Inflammatory macrophage treated with lipopolysaccharide for 4 hours (primary cell): ENCODE measurements around the gene LPAR4.
"Not testable (repeated sequence)": the region's sequence is repeated elsewhere in the genome, so short reads cannot be mapped to it uniquely, and the experiment has no call there.

Source experiments
- DNase-seq: peaks from one replicate; pipeline ENCODE4 v3.0.0-alpha.2; 2020

LPAR4 gene, protein sequence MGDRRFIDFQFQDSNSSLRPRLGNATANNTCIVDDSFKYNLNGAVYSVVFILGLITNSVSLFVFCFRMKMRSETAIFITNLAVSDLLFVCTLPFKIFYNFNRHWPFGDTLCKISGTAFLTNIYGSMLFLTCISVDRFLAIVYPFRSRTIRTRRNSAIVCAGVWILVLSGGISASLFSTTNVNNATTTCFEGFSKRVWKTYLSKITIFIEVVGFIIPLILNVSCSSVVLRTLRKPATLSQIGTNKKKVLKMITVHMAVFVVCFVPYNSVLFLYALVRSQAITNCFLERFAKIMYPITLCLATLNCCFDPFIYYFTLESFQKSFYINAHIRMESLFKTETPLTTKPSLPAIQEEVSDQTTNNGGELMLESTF

DNA sequence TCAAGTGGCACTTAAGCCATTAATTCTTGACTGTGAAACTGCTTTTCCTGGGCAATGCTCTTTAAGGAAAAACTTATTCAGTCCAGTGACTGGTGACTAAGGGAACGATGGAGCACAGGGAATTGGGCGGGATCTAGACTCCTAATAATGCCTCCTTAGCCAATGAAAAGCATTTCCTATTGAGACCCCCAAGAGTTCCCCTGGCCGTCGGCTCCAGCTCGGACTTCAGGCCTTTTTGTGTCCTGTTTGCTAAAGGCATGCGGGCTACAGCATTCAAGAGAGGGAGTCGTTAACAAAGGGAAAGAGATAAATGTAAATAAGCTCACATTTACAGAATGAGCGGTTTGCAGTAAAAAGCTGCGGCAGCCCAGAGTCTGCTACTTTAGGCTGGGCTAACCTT is at the start of gene LPAR4:
Gene LPAR4, plus strand, starts transcription at position 232 of the 400 bp plus-strand sequence. CDS start 7,150 bp downstream, outside the sequence.
- no peak for DNase-seq

DNA sequence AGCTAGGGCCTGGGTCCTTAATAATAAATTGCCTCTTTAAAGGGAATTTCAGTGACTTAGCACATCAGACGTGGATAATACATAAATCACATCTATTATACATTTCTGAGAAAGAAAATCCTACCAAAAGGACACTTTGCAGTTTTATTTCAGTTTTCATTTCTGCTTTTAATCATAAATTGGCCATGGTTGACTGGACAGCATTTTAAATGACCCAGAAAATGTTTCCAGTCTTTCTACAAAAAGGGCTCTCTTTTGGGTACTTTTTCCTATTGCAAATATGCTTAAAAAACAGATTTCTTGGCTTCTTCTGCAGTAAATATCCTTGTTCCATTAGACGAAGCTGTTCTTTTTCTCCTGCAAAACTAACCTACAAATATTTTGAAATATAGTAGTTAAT is 41.4 kb upstream of the LPAR4 start:
- no peak for DNase-seq

DNA sequence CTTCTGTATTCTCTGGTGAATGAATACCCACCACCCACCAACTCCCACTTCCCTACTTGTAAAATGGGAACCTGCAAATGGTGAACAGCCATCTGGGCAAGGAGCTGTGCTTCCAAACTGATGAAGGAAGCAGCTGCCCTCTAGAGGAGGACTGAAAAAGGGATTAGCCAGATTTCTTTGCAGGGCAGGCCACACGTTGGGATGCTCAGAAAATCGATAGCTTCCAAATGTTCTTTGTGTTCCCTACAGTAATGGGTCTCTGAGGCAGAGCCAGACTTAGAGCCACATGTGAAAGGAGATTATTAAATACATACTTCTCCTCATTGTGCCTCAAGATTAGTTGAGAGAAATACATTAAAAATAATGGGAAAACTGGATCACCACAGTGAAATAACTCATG is 39.3 kb upstream of the LPAR4 start:
- peak; percentile 53 for DNase-seq

DNA sequence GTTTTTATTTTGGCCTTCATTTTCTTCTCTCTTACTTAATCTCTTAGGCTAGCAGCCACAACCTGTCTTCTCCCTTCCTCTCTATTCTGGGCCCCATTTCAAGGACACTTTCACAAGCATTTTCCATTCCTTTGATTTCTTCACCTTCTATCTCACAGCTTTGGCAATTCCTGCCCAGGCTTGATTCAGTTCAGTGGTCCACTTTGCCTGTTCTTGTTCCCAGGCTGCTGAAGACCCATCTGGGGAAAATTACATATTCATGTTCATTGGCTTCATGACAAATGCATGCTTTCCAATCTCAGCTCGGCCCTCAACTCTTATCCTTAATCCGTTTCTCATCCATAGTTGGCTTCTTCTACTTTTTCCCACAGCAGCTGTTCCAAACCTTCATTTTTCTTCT is 38.7 kb upstream of the LPAR4 start:
- no peak for DNase-seq

DNA sequence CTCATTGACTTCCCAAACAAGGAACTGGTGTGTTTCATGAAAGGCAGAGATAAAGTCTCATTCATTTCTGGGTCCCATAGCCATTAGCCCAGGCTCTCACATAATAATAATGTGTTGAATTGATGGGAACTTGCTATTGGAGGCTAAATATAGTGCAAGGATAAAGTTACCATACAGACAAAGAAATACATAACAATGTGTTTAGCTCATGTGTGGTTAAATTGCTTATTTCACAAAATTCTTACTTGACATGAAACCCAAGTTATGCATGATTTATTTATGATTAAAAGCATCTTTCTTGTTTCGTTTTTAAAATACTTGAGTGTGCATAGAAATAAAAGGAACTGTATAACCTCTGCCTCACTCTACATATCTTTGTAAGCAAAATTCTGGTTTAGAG is 37.3 kb upstream of the LPAR4 start:
- no peak for DNase-seq

GRCh38 chrX:78712336-78712735 is 35.2 kb upstream of the LPAR4 start:
- no peak for DNase-seq

GRCh38 chrX:78725287-78725686 is 22.2 kb upstream of the LPAR4 start:
- no peak for DNase-seq

- DNase-seq, result no peak
Measured at GRCh38 chrX:78746496-78746895, 1.0 kb upstream of the LPAR4 start.

GRCh38 chrX:78747971-78748370 is 451 bp downstream of the LPAR4 start:
- DNase-seq, result no peak

GRCh38 chrX:78748846-78749245 is 1.3 kb downstream of the LPAR4 start:
- no peak for DNase-seq

- no peak for DNase-seq
Measured at GRCh38 chrX:78753571-78753970, 6.1 kb downstream of the LPAR4 start.

DNA sequence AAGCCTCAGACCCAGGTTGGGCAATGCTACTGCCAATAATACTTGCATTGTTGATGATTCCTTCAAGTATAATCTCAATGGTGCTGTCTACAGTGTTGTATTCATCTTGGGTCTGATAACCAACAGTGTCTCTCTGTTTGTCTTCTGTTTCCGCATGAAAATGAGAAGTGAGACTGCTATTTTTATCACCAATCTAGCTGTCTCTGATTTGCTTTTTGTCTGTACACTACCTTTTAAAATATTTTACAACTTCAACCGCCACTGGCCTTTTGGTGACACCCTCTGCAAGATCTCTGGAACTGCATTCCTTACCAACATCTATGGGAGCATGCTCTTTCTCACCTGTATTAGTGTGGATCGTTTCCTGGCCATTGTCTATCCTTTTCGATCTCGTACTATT is 7.4 kb downstream of the LPAR4 start:
- DNase-seq, result no peak

DNA sequence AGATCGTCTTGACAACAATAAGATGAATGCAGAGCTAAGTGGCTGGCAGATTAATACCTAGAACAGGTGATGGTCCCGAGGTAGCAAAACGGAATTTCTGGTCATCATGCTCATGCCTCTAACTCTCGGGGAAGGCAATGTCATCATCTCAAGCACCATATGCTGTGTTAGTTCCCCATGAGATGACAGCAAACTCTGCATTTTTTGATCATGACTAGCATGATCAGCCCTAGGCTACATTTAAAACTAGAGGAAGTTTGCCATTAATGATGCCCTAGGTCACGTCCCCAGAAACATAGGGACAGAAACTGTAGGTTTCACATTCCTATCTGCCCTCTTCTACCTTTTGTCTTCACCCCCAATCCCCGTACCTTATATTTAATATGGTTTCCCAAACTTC is 11.6 kb downstream of the LPAR4 start:
- DNase-seq, result no peak

DNA sequence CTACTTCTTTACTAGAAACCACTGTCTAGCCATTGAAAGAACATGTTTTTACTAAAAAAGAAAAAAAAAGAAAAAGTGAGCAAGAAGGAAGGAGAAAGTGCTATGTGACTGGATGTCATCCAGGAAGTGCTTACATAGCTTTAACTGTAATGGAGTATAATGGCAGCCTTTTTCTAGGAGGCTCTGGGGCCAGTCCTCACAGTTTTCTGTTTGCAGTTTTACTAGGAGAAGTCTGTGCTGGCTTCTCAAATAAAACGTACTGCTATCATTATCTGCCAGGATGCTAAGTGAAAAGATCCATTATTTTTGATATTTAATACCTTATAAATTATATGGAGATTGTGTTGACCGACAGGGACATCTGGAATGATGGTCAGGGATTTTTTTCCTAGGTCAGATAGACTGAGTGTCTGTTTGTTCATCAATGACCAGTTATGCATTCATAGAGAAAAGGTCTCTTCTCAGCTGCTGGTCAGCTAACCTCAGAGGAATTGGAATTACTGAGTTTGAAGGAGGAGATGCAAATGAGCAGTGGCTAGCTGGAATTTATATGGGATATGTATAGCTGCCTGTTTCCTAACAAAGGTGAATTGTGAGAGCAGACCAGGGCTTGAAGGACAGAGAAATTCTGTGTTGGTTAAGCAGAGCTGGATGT is 21.7 kb downstream of the LPAR4 start:
- no peak for DNase-seq

DNA sequence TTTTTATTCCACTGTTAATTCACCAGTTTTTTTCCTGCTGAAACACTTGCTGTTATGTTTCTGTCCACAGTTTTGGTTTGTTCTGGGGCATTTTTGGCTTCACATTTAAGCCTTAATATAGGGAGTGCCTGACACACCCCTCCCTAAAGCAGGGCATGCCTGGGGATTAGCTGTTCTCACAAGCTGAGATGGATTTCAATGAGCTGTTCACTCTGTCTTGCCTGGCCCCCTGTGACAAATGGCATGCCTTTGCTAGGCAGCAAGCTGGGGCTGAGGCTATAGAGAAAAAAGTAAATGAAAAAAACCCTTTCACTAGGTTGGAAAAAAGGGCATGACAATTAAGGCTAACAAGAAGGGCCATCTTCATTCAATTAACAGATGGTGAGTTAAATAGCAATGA is 22.4 kb downstream of the LPAR4 start:
- no peak for DNase-seq

GRCh38 chrX:78796916-78797315 is 49.4 kb downstream of the LPAR4 start:
- DNase-seq, result no peak

DNA sequence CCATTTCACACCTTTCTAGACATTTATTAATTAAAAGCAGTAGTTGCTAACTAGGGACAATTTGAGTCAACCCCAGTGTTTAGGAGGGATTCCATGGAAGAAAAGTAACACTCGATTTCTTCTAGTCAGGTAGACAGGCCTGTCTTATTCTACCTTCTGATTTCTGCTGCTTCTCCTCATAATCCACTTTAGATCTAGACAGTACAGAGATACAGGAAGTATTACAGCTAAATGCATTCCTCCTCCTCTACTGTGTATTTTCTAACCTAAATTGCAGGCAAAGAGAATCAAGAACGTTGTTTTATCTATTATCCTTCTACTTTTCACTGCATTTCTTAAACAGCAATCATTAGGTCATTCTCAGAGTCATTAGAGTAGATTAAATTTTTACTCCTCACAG is 52.6 kb downstream of the LPAR4 start:
- no peak for DNase-seq

GRCh38 chrX:78800694-78801093 is 53.2 kb downstream of the LPAR4 start:
- DNase-seq, result no peak

- DNase-seq, result no peak
Measured at GRCh38 chrX:78801522-78801921, 54.0 kb downstream of the LPAR4 start.

- DNase-seq, result not testable (repeated sequence)
Measured at GRCh38 chrX:78802526-78802925, 55.0 kb downstream of the LPAR4 start.
